HEK293 (cell line): ENCODE data around the gene ARHGAP10.

Experiments
- BCL11A ChIP-seq: fragments of 450-650 bp; formaldehyde crosslinking; IDR thresholded peaks from 2 replicates; pipeline ENCODE4 v1.5.1; 2016; ENCODE audit warnings: low read depth, missing biosample characterization, missing genetic modification characterization
- GLIS2 ChIP-seq: fragments of 450-650 bp; formaldehyde crosslinking; IDR thresholded peaks from 2 replicates; pipeline ENCODE4 v1.5.1; 2016; ENCODE audit warnings: missing biosample characterization, missing genetic modification characterization
- HIC1 ChIP-seq: fragments of 450-650 bp; formaldehyde crosslinking; IDR thresholded peaks from 2 replicates; pipeline ENCODE4 v1.5.1; 2016; ENCODE audit warnings: missing biosample characterization, missing genetic modification characterization
- KLF1 ChIP-seq: fragments of 450-650 bp; formaldehyde crosslinking; IDR thresholded peaks from 2 replicates; pipeline ENCODE4 v1.5.1; 2016; ENCODE audit warnings: missing biosample characterization, missing genetic modification characterization
- KLF10 ChIP-seq: fragments of 450-650 bp; IDR thresholded peaks from 2 replicates; pipeline ENCODE4 v1.5.1; 2018; ENCODE audit warnings: missing biosample characterization, mild to moderate bottlenecking, missing genetic modification characterization
- MYNN ChIP-seq: fragments of 450-650 bp; formaldehyde crosslinking; IDR thresholded peaks from 2 replicates; pipeline ENCODE4 v1.5.1; 2016; ENCODE audit warnings: missing biosample characterization, missing genetic modification characterization, borderline replicate concordance
- PRDM4 ChIP-seq: fragments of 450-650 bp; formaldehyde crosslinking; IDR thresholded peaks from 2 replicates; pipeline ENCODE4 v1.5.1; 2017; ENCODE audit warnings: missing biosample characterization, missing genetic modification characterization
- TSHZ1 ChIP-seq: fragments of 450-650 bp; formaldehyde crosslinking; IDR thresholded peaks from 2 replicates; pipeline ENCODE4 v1.5.1; 2016; ENCODE audit warnings: missing biosample characterization, missing genetic modification characterization, borderline replicate concordance
- ZFP69B ChIP-seq: fragments of 450-650 bp; formaldehyde crosslinking; IDR thresholded peaks from 2 replicates; pipeline ENCODE4 v1.5.1; 2016; ENCODE audit warnings: missing biosample characterization, missing genetic modification characterization
- ZNF114 ChIP-seq: fragments of 450-650 bp; formaldehyde crosslinking; IDR thresholded peaks from 2 replicates; pipeline ENCODE4 v1.5.0; 2017; ENCODE audit warnings: missing biosample characterization, missing genetic modification characterization
- ZNF146 ChIP-seq: fragments of 450-650 bp; formaldehyde crosslinking; IDR thresholded peaks from 2 replicates; pipeline ENCODE4 v1.5.1; 2016; ENCODE audit warnings: missing biosample characterization, missing genetic modification characterization
- ZNF157 ChIP-seq: fragments of 450-650 bp; formaldehyde crosslinking; IDR thresholded peaks from 2 replicates; pipeline ENCODE4 v1.5.1; 2016; ENCODE audit warnings: missing biosample characterization, missing genetic modification characterization
- ZNF16 ChIP-seq: fragments of 450-650 bp; formaldehyde crosslinking; IDR thresholded peaks from 2 replicates; pipeline ENCODE4 v1.5.1; 2016; ENCODE audit warnings: low read depth, missing biosample characterization, missing genetic modification characterization
- ZNF221 ChIP-seq: fragments of 450-650 bp; formaldehyde crosslinking; IDR thresholded peaks from 2 replicates; pipeline ENCODE4 v1.5.1; 2017; ENCODE audit warnings: missing biosample characterization, missing genetic modification characterization, borderline replicate concordance
- ZNF223 ChIP-seq: fragments of 450-650 bp; formaldehyde crosslinking; IDR thresholded peaks from 2 replicates; pipeline ENCODE4 v1.5.1; 2016; ENCODE audit warnings: missing biosample characterization, missing genetic modification characterization
- ZNF266 ChIP-seq: fragments of 450-650 bp; formaldehyde crosslinking; IDR thresholded peaks from 2 replicates; pipeline ENCODE4 v1.5.1; 2016; ENCODE audit warnings: missing biosample characterization, missing genetic modification characterization, low read depth
- ZNF280C ChIP-seq: fragments of 450-650 bp; formaldehyde crosslinking; IDR thresholded peaks from 2 replicates; pipeline ENCODE4 v1.5.1; 2016; ENCODE audit warnings: missing biosample characterization, missing genetic modification characterization
- ZNF449 ChIP-seq: fragments of 450-650 bp; formaldehyde crosslinking; IDR thresholded peaks from 2 replicates; pipeline ENCODE4 v1.5.1; 2017; ENCODE audit warnings: missing biosample characterization, mild to moderate bottlenecking, missing genetic modification characterization, moderate library complexity
- ZNF48 ChIP-seq: fragments of 450-650 bp; formaldehyde crosslinking; IDR thresholded peaks from 2 replicates; pipeline ENCODE4 v1.5.1; 2016; ENCODE audit warnings: missing biosample characterization, missing genetic modification characterization
- ZNF544 ChIP-seq: fragments of 450-650 bp; formaldehyde crosslinking; IDR thresholded peaks from 2 replicates; pipeline ENCODE4 v1.5.0; 2017; ENCODE audit warnings: missing biosample characterization, missing genetic modification characterization
- ZNF580 ChIP-seq: fragments of 450-650 bp; formaldehyde crosslinking; IDR thresholded peaks from 2 replicates; pipeline ENCODE4 v1.5.1; 2016; ENCODE audit warnings: missing biosample characterization, missing genetic modification characterization
- ZNF677 ChIP-seq: fragments of 450-650 bp; IDR thresholded peaks from 2 replicates; pipeline ENCODE4 v1.5.0; 2018; ENCODE audit warnings: missing biosample characterization, mild to moderate bottlenecking, missing genetic modification characterization, moderate library complexity
- ZNF707 ChIP-seq: fragments of 450-650 bp; formaldehyde crosslinking; IDR thresholded peaks from 2 replicates; pipeline ENCODE4 v1.5.1; 2016; ENCODE audit warnings: missing biosample characterization, missing genetic modification characterization
- ZNF76 ChIP-seq: fragments of 450-650 bp; formaldehyde crosslinking; IDR thresholded peaks from 2 replicates; pipeline ENCODE4; 2016; ENCODE audit warnings: low read depth, missing biosample characterization, missing genetic modification characterization, borderline replicate concordance
- ZSCAN18 ChIP-seq: fragments of 450-650 bp; formaldehyde crosslinking; IDR thresholded peaks from 2 replicates; pipeline ENCODE4 v1.5.1; 2016; ENCODE audit warnings: missing biosample characterization, missing genetic modification characterization

The ARHGAP10 gene

GRCh38 chr4:147683717-147684700, 47.9 kb upstream of the ARHGAP10 start, which contains the start of gene PRMT9 (continued):
- TF ChIP-seq ZNF157: no peak
- no peak for TF ChIP-seq ZNF707
- no peak for TF ChIP-seq PRDM4 (tag by site-specific recombination)
- TF ChIP-seq HIC1 (tag by site-specific recombination): peak; percentile 91
- TF ChIP-seq KLF10 (tag by site-specific recombination): no peak
- TF ChIP-seq ZNF580 (tag by site-specific recombination): peak; percentile 52; the same call in 1 of the 2 replicates
- TF ChIP-seq ZNF544 (tag by site-specific recombination): no peak
- no peak for TF ChIP-seq ZNF280C
- no peak for TF ChIP-seq ZFP69B (tag by site-specific recombination)
- TF ChIP-seq MYNN (tag by site-specific recombination): no peak
- no peak for TF ChIP-seq ZNF677 (tag by site-specific recombination)
- no peak for TF ChIP-seq ZNF146
- no peak for TF ChIP-seq ZNF266 (tag by site-specific recombination)
- TF ChIP-seq ZNF76: peak; percentile 30; the same call in 1 of the 2 replicates
- TF ChIP-seq ZNF48 (tag by site-specific recombination): no peak
- peak; percentile 65 for TF ChIP-seq GLIS2 (tag by site-specific recombination)
- TF ChIP-seq BCL11A (tag by site-specific recombination): no peak
- TF ChIP-seq ZNF449 (tag by site-specific recombination): no peak
- TF ChIP-seq ZSCAN18 (tag by site-specific recombination): no peak
- TF ChIP-seq ZNF16 (tag by site-specific recombination): no peak
- TF ChIP-seq ZNF223: no peak
- no peak for TF ChIP-seq KLF1
- TF ChIP-seq ZNF221 (tag by site-specific recombination): no peak
- TF ChIP-seq TSHZ1 (tag by site-specific recombination): no peak
- TF ChIP-seq ZNF114 (tag by site-specific recombination): no peak
